GM23248 (cell line): ENCODE measurements around the gene DEDD.

Experiments
- EZH2 ChIP-seq: fragments of 200-600 bp; sonication (generic); IDR thresholded peaks from 2 replicates; pipeline ENCODE4 v1.6.1; 2018; ENCODE audit warnings: antibody characterized with exemption, mild to moderate bottlenecking; ENCODE audit not compliant: insufficient read depth, poor library complexity, severe bottlenecking
- EZH2phosphoT487 ChIP-seq: fragments of 200-600 bp; sonication (generic); IDR thresholded peaks from 2 replicates; pipeline ENCODE4 v1.6.1; 2018; ENCODE audit warnings: antibody characterized with exemption, moderate library complexity, mild to moderate bottlenecking, low read depth; ENCODE audit not compliant: insufficient read depth

- TF ChIP-seq EZH2phosphoT487 (no peak), EZH2 (no peak)
Measured at GRCh38 chr1:161096530-161096929, 35.9 kb downstream of the DEDD start.
